ENCODE data around the gene OR2T35. TPM values are rescaled to one million over a fixed set of nuclear protein-coding genes. Genes with fewer than 3 reads are reported as not detected.

Gene OR2T35
- total RNA-seq, 2 experiments from 2014 or later = not detected

DNA sequence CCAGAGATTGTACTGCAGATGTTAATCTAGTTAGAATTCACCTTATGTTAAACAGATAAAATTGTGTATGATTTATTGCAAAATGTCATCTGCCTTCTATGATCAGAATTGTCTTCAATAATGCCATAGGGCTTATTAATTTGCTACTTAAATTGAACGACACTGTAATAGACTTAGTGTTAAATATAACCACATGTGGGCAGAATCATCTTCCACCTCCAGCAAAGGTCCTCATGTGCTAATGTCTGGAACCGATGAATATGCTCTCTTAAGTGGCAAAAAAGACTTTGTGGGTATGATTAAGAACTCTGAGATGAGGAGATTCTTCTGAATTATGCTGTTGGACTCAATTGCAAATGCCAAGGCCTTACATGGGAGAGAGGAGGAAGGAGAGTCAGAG is 14.5 kb downstream of the OR2T35 start:
- H3K4me2 ChIP-seq (ENCODE audit: low read length) = no peak overlapping the region
- no peaks in the 10 kb centered on the region for H3K9me2 ChIP-seq (ENCODE audit: insufficient read depth, low read length)
- no peaks in the 10 kb centered on the region for H3K36me3 ChIP-seq (ENCODE audit: insufficient read depth, low read length)
- H3K4me1 ChIP-seq (ENCODE audit: insufficient read depth, low read length, poor library complexity, severe bottlenecking) = no peaks in the 10 kb centered on the region
- no TSS peak for BruUV-seq (replicated peaks)
- DNase-seq (ENCODE audit: low spot score) = no peak
- H2AFZ ChIP-seq (ENCODE audit: low read length) = no peak overlapping the region
- POLR2A ChIA-PET = interaction anchor here (0.6 to 0.7 kb wide), 2 partner anchors 83 to 175 kb away, joined by 3 to 6 read pairs; no protein-coding TSS in a partner anchor
- CTCF ChIA-PET (ENCODE audit: unreplicated experiment) = no interaction called here
- H3K27ac ChIP-seq (ENCODE audit: low read depth, low read length, poor library complexity, severe bottlenecking) = no peak overlapping the region
- no peaks in the 10 kb centered on the region for H3K9me3 ChIP-seq (ENCODE audit: low read length)
- intact Hi-C loops (cut with micrococcal nuclease; ENCODE audit: unreplicated experiment) = loop anchor here (5.0 kb wide), 1 partner anchor 173 kb away; no protein-coding TSS in a partner anchor
- TF ChIP-seq, protein P1, sequence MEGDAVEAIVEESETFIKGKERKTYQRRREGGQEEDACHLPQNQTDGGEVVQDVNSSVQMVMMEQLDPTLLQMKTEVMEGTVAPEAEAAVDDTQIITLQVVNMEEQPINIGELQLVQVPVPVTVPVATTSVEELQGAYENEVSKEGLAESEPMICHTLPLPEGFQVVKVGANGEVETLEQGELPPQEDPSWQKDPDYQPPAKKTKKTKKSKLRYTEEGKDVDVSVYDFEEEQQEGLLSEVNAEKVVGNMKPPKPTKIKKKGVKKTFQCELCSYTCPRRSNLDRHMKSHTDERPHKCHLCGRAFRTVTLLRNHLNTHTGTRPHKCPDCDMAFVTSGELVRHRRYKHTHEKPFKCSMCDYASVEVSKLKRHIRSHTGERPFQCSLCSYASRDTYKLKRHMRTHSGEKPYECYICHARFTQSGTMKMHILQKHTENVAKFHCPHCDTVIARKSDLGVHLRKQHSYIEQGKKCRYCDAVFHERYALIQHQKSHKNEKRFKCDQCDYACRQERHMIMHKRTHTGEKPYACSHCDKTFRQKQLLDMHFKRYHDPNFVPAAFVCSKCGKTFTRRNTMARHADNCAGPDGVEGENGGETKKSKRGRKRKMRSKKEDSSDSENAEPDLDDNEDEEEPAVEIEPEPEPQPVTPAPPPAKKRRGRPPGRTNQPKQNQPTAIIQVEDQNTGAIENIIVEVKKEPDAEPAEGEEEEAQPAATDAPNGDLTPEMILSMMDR (conservative IDR thresholded peaks at IDR 0.05; ENCODE audit: low read length) = no peak
- TF ChIP-seq EZH2phosphoT487 (IDR thresholded peaks at IDR 0.05; ENCODE audit: borderline replicate concordance, low read depth, low read length) = no peak
- H4K20me1 ChIP-seq (ENCODE audit: insufficient read depth, low read length) = no peaks in the 10 kb centered on the region
- H3K79me2 ChIP-seq (ENCODE audit: insufficient read depth, low read depth, low read length) = no peaks in the 10 kb centered on the region
- no peak overlapping the region for H3K4me3 ChIP-seq (ENCODE audit: low read depth, low read length, poor library complexity, severe bottlenecking)

DNA sequence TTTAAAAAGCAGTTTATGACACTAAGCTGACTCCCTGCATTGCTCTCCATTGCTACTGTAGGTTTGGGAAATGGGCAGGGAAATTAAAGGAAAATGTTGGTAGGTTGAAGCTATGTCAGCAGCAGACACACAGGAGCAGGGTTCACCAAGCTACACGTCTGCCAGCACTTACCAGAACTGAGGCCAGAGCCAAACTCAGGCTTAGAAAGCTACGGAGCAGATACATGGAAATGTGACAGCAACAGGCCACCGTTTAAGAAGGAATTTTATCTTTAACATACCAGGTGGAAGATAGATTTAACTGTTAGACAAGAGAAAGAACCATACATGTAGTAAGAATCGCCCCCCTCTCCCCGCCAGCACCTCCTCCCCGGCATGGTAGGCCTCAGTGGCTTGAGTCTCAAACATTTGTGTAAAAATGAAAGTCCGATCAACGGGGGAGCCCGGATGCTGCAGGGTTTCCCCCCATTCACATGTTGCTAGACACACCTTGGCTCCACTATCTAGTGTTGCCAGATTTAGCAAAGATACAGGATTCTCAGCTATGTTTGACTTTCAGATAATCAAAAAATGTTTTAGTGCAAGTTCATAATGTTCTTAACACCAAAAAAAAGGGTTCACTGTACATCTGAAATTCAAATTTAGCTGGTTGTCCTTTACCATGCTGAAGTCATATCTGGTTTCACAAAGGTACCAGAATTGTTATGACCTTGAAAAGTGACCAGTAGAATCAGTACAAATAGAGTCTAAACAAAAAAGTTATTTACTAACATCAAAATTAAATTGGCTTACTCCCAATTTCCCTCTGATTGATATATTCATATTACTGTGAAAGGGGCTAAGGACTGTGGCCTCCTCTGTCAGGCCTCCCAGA is 16.9 kb downstream of the OR2T35 start:
- Histone ChIP-seq H2AFZ (ENCODE audit: low read length) (no peak overlapping the region), H3K4me3 (ENCODE audit: low read depth, low read length, poor library complexity, severe bottlenecking) (no peak overlapping the region), H4K20me1 (ENCODE audit: insufficient read depth, low read length) (no peaks in the 10 kb centered on the region), H3K9me2 (ENCODE audit: insufficient read depth, low read length) (no peaks in the 10 kb centered on the region), H3K36me3 (ENCODE audit: insufficient read depth, low read length) (no peaks in the 10 kb centered on the region), H3K27ac (ENCODE audit: low read depth, low read length, poor library complexity, severe bottlenecking) (no peak overlapping the region), H3K4me1 (ENCODE audit: insufficient read depth, low read length, poor library complexity, severe bottlenecking) (no peaks in the 10 kb centered on the region), H3K79me2 (ENCODE audit: insufficient read depth, low read depth, low read length) (no peaks in the 10 kb centered on the region), H3K9me3 (ENCODE audit: low read length) (no peaks in the 10 kb centered on the region), H3K4me2 (ENCODE audit: low read length) (no peak overlapping the region)
- ChIA-PET CTCF (ENCODE audit: unreplicated experiment) (no interaction called here), POLR2A (interaction anchor here (0.6 kb wide), 1 partner anchor 162 kb away, joined by 3 read pairs; no protein-coding TSS in a partner anchor)
- no TSS peak for BruUV-seq (replicated peaks)
- no peak for DNase-seq (ENCODE audit: low spot score)
- intact Hi-C loops (cut with micrococcal nuclease; ENCODE audit: unreplicated experiment) = no loop called here
- TF ChIP-seq EZH2phosphoT487 (IDR thresholded peaks at IDR 0.05; ENCODE audit: borderline replicate concordance, low read depth, low read length) = no peak
- TF ChIP-seq, protein P1 (conservative IDR thresholded peaks at IDR 0.05; ENCODE audit: low read length) = no peak

GRCh38 chr1:248625971-248626370 is 19.1 kb downstream of the OR2T35 start:
- CTCF ChIA-PET (ENCODE audit: unreplicated experiment) = no interaction called here

More at GRCh38 chr1:248625971-248626370, 19.1 kb downstream of the OR2T35 start:
- H3K9me3 ChIP-seq (ENCODE audit: low read length) = no peaks in the 10 kb centered on the region
- no peaks in the 10 kb centered on the region for H3K79me2 ChIP-seq (ENCODE audit: insufficient read depth, low read depth, low read length)
- H3K36me3 ChIP-seq (ENCODE audit: insufficient read depth, low read length) = no peaks in the 10 kb centered on the region
- BruUV-seq (replicated peaks) = no TSS peak
- H3K9me2 ChIP-seq (ENCODE audit: insufficient read depth, low read length) = no peaks in the 10 kb centered on the region
- no peak overlapping the region for H3K4me3 ChIP-seq (ENCODE audit: low read depth, low read length, poor library complexity, severe bottlenecking)
- H2AFZ ChIP-seq (ENCODE audit: low read length) = no peak overlapping the region
- no peaks in the 10 kb centered on the region for H4K20me1 ChIP-seq (ENCODE audit: insufficient read depth, low read length)
- TF ChIP-seq, protein P1 (conservative IDR thresholded peaks at IDR 0.05; ENCODE audit: low read length) = no peak
- no peak for TF ChIP-seq EZH2phosphoT487 (IDR thresholded peaks at IDR 0.05; ENCODE audit: borderline replicate concordance, low read depth, low read length)
- POLR2A ChIA-PET = interaction anchor here (1.8 kb wide), 1 partner anchor 179 kb away, joined by 8 read pairs; no protein-coding TSS in a partner anchor
- no peak for DNase-seq (ENCODE audit: low spot score)
- intact Hi-C loops (cut with micrococcal nuclease; ENCODE audit: unreplicated experiment) = no loop called here
- no peak overlapping the region for H3K4me2 ChIP-seq (ENCODE audit: low read length)
- no peak overlapping the region for H3K27ac ChIP-seq (ENCODE audit: low read depth, low read length, poor library complexity, severe bottlenecking)
- no peaks in the 10 kb centered on the region for H3K4me1 ChIP-seq (ENCODE audit: insufficient read depth, low read length, poor library complexity, severe bottlenecking)

Data from OCI-LY7 (cell line).